DND-41 (cell line): Measurements from ENCODE around the gene SLC8A3.

Experiments used
- CTCF ChIP-seq: IDR thresholded peaks from 2 replicates; pipeline ENCODE4 v1.5.1; 2012; ENCODE audit warnings: borderline replicate concordance, low read length, moderate library complexity, mild to moderate bottlenecking; ENCODE audit not compliant: poor library complexity, severe bottlenecking; ENCODE audit errors: extremely low read depth
- EZH2 ChIP-seq: IDR thresholded peaks from 3 replicates; pipeline ENCODE4 v1.6.1; 2012; ENCODE audit warnings: borderline replicate concordance, low read depth, mild to moderate bottlenecking, moderate library complexity, low read length, inconsistent platforms; ENCODE audit not compliant: severe bottlenecking

- TF ChIP-seq CTCF, result no peak
- no peak for TF ChIP-seq EZH2
Observed at GRCh38 chr14:70087380-70087697, 101.4 kb downstream of the SLC8A3 start.
